WTC11 (cell line): ENCODE measurements around the gene CHRNE. TPM values are rescaled to one million over a fixed set of nuclear protein-coding genes. Genes with fewer than 3 reads are reported as not detected.
"Not testable (repeated sequence)": the region's sequence is repeated elsewhere in the genome, so short reads cannot be mapped to it uniquely, and the experiment has no call there.

ENCODE experiments used
- ATAC-seq: fragments of 200-7000 bp; cut with Tn5 transposase; 2 replicates; pipeline ENCODE4 v1.10.0; 2021; ENCODE audit warnings: mild to moderate bottlenecking, moderate library complexity
- CTCF ChIA-PET: fragments of 300-600 bp; sonication (Branson Sonifier 250); formaldehyde crosslinking; loops from one replicate; lab custom pipeline; 2021; ENCODE audit warnings: antibody characterized with exemption; lab: Charles Lee
- POLR2A ChIA-PET: fragments of 350-600 bp; sonication (Branson Sonifier 250); formaldehyde crosslinking; loops from one replicate; lab custom pipeline; 2021; ENCODE audit warnings: antibody characterized with exemption; lab: Charles Lee
- DNase-seq: peaks from one replicate; pipeline ENCODE4 v3.0.0; 2021; ENCODE audit warnings: low spot score
- H3K27ac Mint-ChIP-seq: 2 replicates; pipeline ENCODE4 v1.8.0; 2021; ENCODE audit warnings: mixed read lengths
- H3K27me3 Mint-ChIP-seq: 2 replicates; pipeline ENCODE4 v1.8.0; 2021; ENCODE audit warnings: low read depth, mild to moderate bottlenecking, moderate library complexity, mixed read lengths
- H3K36me3 Mint-ChIP-seq: 2 replicates; pipeline ENCODE4 v1.8.0; 2021; ENCODE audit warnings: mixed read lengths
- H3K4me1 Mint-ChIP-seq: 2 replicates; pipeline ENCODE4 v1.8.0; 2022; ENCODE audit warnings: mixed read lengths
- H3K4me3 Mint-ChIP-seq: 2 replicates; pipeline ENCODE4 v1.8.0; 2021; ENCODE audit warnings: mild to moderate bottlenecking, moderate library complexity, mixed read lengths
- H3K9me3 Mint-ChIP-seq: 2 replicates; pipeline ENCODE4 v1.8.0; 2021; ENCODE audit warnings: mixed read lengths
- EMX1 ChIP-seq: fragments of 250-450 bp; sonication (Bioruptor Pico); IDR thresholded peaks from 2 replicates; pipeline ENCODE4 v1.8.0; 2021; ENCODE audit warnings: mild to moderate bottlenecking
- ETV6 ChIP-seq: sonication (generic); formaldehyde crosslinking; IDR thresholded peaks from 2 replicates; pipeline ENCODE4 v1.8.1; 2022; ENCODE audit warnings: mild to moderate bottlenecking, missing genetic modification reagents
- JUN ChIP-seq: sonication (generic); formaldehyde crosslinking; IDR thresholded peaks from 2 replicates; pipeline ENCODE4 v1.8.0; 2023; ENCODE audit warnings: mild to moderate bottlenecking, missing genetic modification reagents
- KAT7 ChIP-seq: sonication (generic); formaldehyde crosslinking; IDR thresholded peaks from 2 replicates; pipeline ENCODE4 v1.8.1; 2023; ENCODE audit warnings: missing genetic modification reagents, mild to moderate bottlenecking, borderline replicate concordance
- MXD4 ChIP-seq: fragments of 250-450 bp; sonication (Bioruptor Pico); IDR thresholded peaks from 2 replicates; pipeline ENCODE4 v1.8.0; 2021; ENCODE audit warnings: mild to moderate bottlenecking, moderate library complexity, borderline replicate concordance
- RORB ChIP-seq: fragments of 250-450 bp; sonication (Bioruptor Pico); IDR thresholded peaks from 2 replicates; pipeline ENCODE4 v1.9.0; 2021; ENCODE audit warnings: mild to moderate bottlenecking
- SMAD4 ChIP-seq: sonication (generic); formaldehyde crosslinking; IDR thresholded peaks from 2 replicates; pipeline ENCODE4 v1.8.0; 2022; ENCODE audit warnings: mild to moderate bottlenecking, missing genetic modification reagents
- TEAD1 ChIP-seq: sonication (generic); formaldehyde crosslinking; IDR thresholded peaks from 2 replicates; pipeline ENCODE4 v1.8.0; 2022; ENCODE audit warnings: mild to moderate bottlenecking, missing genetic modification reagents
- ZNF219 ChIP-seq: sonication (generic); formaldehyde crosslinking; IDR thresholded peaks from 2 replicates; pipeline ENCODE4 v1.8.0; 2023; ENCODE audit warnings: missing genetic modification reagents, mild to moderate bottlenecking, borderline replicate concordance
- ZNF396 ChIP-seq: fragments of 250-450 bp; sonication (Bioruptor Pico); IDR thresholded peaks from 2 replicates; pipeline ENCODE4 v1.8.0; 2021; ENCODE audit warnings: mild to moderate bottlenecking, moderate library complexity, borderline replicate concordance
- total RNA-seq: library from RNA; stranded (reverse); gene quantifications from 3 replicates; pipeline ENCODE4 v1.2.3, GENCODE V29; 2021
- TF ChIP-seq, protein P1 (sequence below): sonication (generic); formaldehyde crosslinking; IDR thresholded peaks from 2 replicates; pipeline ENCODE4 v1.8.0; 2022; ENCODE audit warnings: missing genetic modification reagents
- TF ChIP-seq, protein P2 (sequence below): fragments of 250-450 bp; sonication (Bioruptor Pico); conservative IDR thresholded peaks from 2 replicates; pipeline ENCODE4 v1.9.0; 2021; ENCODE audit warnings: mild to moderate bottlenecking
- TF ChIP-seq, protein P3 (sequence below): sonication (generic); formaldehyde crosslinking; IDR thresholded peaks from 2 replicates; pipeline ENCODE4 v1.8.1; 2022; ENCODE audit warnings: missing genetic modification reagents, borderline replicate concordance
- TF ChIP-seq, protein P4 (sequence below): fragments of 250-450 bp; sonication (Bioruptor Pico); IDR thresholded peaks from 2 replicates; pipeline ENCODE4 v1.9.0; 2021; ENCODE audit warnings: moderate library complexity, mild to moderate bottlenecking, inconsistent platforms, borderline replicate concordance
- TF ChIP-seq, protein P5 (sequence below): sonication (generic); formaldehyde crosslinking; IDR thresholded peaks from 2 replicates; pipeline ENCODE4 v1.8.0; 2022; ENCODE audit warnings: mild to moderate bottlenecking, missing genetic modification reagents
- TF ChIP-seq, protein P6 (sequence below): sonication (generic); formaldehyde crosslinking; conservative IDR thresholded peaks from 2 replicates; pipeline ENCODE4 v1.8.1; 2022; ENCODE audit warnings: mild to moderate bottlenecking, missing genetic modification reagents

CHRNE gene
- total RNA-seq, 1 experiment from 2014 or later: 0.70 TPM

DNA sequence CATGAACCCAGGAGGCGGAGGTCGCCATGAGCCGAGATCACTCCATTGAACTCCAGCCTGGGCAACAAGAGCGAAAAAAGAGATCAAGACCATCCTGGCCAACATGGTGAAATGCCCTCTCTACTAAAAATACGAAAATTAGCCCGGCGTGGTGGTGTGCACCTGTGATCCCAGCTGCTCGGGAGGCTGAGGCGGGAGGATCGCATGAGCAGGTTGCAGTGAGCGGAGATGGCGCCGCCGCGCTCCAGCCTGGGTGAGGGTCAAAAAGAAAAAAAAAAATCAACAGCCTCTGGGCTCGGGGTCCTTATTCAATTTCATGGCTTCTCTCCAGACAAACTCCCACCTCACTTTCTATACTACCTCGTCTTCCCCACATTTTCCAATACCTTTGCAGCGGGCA, 26.0 kb upstream of the CHRNE start (continued):
- TF ChIP-seq MXD4 (CRISPR knock-in tag) (no peak), ZNF396 (CRISPR knock-in tag) (no peak), ZNF219 (no peak)
- TF ChIP-seq, protein P1, sequence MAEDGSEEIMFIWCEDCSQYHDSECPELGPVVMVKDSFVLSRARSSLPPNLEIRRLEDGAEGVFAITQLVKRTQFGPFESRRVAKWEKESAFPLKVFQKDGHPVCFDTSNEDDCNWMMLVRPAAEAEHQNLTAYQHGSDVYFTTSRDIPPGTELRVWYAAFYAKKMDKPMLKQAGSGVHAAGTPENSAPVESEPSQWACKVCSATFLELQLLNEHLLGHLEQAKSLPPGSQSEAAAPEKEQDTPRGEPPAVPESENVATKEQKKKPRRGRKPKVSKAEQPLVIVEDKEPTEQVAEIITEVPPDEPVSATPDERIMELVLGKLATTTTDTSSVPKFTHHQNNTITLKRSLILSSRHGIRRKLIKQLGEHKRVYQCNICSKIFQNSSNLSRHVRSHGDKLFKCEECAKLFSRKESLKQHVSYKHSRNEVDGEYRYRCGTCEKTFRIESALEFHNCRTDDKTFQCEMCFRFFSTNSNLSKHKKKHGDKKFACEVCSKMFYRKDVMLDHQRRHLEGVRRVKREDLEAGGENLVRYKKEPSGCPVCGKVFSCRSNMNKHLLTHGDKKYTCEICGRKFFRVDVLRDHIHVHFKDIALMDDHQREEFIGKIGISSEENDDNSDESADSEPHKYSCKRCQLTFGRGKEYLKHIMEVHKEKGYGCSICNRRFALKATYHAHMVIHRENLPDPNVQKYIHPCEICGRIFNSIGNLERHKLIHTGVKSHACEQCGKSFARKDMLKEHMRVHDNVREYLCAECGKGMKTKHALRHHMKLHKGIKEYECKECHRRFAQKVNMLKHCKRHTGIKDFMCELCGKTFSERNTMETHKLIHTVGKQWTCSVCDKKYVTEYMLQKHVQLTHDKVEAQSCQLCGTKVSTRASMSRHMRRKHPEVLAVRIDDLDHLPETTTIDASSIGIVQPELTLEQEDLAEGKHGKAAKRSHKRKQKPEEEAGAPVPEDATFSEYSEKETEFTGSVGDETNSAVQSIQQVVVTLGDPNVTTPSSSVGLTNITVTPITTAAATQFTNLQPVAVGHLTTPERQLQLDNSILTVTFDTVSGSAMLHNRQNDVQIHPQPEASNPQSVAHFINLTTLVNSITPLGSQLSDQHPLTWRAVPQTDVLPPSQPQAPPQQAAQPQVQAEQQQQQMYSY (CRISPR knock-in tag): no peak
- TF ChIP-seq, protein P2, sequence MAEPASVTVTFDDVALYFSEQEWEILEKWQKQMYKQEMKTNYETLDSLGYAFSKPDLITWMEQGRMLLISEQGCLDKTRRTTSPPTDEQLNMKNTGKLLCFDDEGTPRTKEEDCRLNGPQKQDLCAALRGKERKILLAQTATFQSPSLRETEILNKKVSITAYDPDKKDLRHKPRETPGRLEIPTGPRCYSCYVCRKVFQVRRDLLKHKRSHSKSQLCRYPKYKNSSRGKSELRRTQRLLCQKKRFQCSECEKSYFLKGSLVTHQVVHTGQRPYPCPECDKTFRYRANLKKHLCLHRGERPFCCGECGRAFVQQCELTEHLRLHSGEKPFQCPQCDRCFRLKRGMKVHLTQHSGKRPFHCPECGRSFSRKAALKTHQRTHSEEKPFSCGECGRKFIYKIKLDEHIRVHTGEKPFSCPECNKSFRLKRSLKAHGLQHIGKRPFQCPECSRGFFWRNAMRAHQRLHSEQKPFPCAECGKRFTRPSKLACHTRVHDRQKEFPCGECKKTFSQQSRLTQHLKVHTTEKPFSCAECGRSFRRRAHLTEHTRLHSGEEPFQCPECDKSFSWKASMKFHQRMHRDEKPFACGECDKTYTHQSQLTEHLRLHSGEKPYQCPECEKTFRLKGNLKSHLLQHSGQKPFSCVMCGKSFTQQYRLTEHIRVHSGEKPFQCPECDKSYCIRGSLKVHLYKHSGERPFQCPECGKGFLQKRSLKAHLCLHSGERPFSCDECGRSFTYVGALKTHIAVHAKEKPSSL (CRISPR knock-in tag): no peak
- TF ChIP-seq, protein P3, sequence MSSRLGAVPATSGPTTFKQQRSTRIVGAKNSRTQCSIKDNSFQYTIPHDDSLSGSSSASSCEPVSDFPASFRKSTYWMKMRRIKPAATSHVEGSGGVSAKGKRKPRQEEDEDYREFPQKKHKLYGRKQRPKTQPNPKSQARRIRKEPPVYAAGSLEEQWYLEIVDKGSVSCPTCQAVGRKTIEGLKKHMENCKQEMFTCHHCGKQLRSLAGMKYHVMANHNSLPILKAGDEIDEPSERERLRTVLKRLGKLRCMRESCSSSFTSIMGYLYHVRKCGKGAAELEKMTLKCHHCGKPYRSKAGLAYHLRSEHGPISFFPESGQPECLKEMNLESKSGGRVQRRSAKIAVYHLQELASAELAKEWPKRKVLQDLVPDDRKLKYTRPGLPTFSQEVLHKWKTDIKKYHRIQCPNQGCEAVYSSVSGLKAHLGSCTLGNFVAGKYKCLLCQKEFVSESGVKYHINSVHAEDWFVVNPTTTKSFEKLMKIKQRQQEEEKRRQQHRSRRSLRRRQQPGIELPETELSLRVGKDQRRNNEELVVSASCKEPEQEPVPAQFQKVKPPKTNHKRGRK (CRISPR knock-in tag): no peak

DNA sequence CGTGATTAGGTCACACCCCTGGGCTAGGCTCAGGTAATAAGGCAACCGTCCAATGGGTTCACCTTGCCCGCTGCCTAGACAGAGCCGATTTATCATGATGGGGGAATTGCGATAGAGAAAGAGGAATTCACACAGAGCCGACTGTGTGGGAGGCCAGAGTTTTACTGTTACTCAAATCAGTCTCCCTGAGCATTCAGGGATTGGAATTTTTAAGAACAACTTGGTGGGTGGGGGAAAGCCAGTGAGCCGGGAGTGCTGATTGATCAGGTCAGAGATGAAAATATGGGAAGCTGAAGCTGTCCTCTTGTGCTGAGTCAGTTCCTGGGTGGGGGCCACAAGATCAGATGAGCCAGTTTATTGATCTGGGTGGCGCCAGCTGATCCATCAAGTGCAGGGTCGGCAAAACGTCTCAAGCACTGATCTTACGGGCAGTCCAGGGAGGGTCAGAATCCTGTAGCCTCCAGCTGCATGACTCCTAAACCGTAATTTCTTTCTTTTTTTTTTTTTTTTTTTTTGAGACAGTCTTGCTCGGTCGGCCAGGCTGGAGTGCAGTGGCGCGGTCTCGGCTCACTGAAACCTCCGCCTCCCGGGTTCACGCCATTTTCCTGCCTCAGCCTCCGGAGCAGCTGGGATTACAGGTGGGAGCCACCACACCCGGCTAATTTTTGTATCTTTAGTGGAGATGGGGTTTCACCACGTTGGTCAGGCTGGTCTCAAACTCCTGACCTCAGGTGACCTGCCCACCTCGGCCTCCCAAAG, 23.9 kb upstream of the CHRNE start:
- not testable (repeated sequence) for H3K9me3 Mint-ChIP-seq, H3K4me3 Mint-ChIP-seq, DNase-seq, H3K4me1 Mint-ChIP-seq, H3K27me3 Mint-ChIP-seq, ATAC-seq, H3K36me3 Mint-ChIP-seq
- ChIA-PET CTCF (interaction anchor here (2.3 kb wide), 1 partner anchor 18 kb away, joined by 11 read pairs; no protein-coding TSS in a partner anchor), POLR2A (interaction anchor here (0.6 to 1.3 kb wide), 2 partner anchors 27 to 41 kb away, joined by 3 to 12 read pairs; partner anchors contain the start of gene C17orf107)
- peak overlapping the region; percentile 11; the same call in 1 of the 2 replicates for H3K27ac Mint-ChIP-seq

DNA sequence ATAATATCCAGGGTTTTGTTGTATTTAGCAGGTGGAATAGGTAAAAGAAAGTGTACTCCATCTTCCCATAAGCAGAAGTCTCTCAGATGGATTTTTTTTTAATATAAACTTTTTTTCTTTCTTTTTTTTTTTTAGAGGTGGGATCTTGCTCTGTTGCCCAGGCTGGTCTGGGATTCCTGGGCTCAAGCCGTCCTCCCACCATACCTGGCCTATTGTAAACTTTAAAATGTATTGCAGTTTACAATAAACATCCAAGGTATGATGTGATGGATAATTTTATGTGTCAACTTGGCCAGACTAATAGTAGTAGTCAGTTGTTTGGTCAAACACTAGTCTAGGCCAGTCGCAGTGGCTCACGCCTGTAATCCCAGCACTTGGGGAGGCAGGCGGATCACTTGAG, 18.4 kb upstream of the CHRNE start:
- Mint-ChIP-seq H3K9me3 (no peaks in the 10 kb centered on the region), H3K4me1 (peaks cover 7% of the 10 kb centered on the region), H3K4me3 (no peak overlapping the region), H3K27me3 (no peaks in the 10 kb centered on the region; the same call in 1 of the 2 replicates), H3K27ac (no peak overlapping the region), H3K36me3 (no peaks in the 10 kb centered on the region)
- TF ChIP-seq ZNF219 (no peak), MXD4 (CRISPR knock-in tag) (no peak), SMAD4 (CRISPR knock-in tag) (no peak), RORB (no peak), JUN (CRISPR knock-in tag) (no peak), TEAD1 (CRISPR knock-in tag) (no peak), ETV6 (CRISPR knock-in tag) (no peak), KAT7 (CRISPR knock-in tag) (no peak), EMX1 (CRISPR knock-in tag) (no peak)
- TF ChIP-seq, protein P4, sequence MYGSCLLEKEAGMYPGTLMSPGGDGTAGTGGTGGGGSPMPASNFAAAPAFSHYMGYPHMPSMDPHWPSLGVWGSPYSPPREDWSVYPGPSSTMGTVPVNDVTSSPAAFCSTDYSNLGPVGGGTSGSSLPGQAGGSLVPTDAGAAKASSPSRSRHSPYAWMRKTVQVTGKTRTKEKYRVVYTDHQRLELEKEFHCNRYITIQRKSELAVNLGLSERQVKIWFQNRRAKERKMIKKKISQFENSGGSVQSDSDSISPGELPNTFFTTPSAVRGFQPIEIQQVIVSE (CRISPR knock-in tag): no peak
- TF ChIP-seq, protein P5, sequence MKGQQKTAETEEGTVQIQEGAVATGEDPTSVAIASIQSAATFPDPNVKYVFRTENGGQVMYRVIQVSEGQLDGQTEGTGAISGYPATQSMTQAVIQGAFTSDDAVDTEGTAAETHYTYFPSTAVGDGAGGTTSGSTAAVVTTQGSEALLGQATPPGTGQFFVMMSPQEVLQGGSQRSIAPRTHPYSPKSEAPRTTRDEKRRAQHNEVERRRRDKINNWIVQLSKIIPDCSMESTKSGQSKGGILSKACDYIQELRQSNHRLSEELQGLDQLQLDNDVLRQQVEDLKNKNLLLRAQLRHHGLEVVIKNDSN: no peak
- TF ChIP-seq, protein P2 (CRISPR knock-in tag): no peak
- TF ChIP-seq, protein P6, sequence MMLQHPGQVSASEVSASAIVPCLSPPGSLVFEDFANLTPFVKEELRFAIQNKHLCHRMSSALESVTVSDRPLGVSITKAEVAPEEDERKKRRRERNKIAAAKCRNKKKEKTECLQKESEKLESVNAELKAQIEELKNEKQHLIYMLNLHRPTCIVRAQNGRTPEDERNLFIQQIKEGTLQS: no peak
- DNase-seq: no peak
- no peak for ATAC-seq
- ChIA-PET POLR2A (no interaction called here), CTCF (interaction anchor here (5.0 kb wide), 1 partner anchor 12 kb away, joined by 36 read pairs; no protein-coding TSS in a partner anchor)
